Tibial artery (tissue), 4 donors: Measurements from ENCODE around the gene CSH2.
"Not testable (repeated sequence)": the region's sequence is repeated elsewhere in the genome, so short reads cannot be mapped to it uniquely, and the experiment has no call there.

Experiments used
- DNase-seq, 2 donors: peaks; one replicate each; pipeline ENCODE4 v3.0.0-alpha.2; 2019
- H3K27ac ChIP-seq, 2 donors: fragments of 200-600 bp; sonication (generic) in 1 of 2; 1 replicate in 1 of 2; 2 replicates in 1 of 2; pipeline ENCODE4 v1.5.1; 2018 to 2019; ENCODE audit warnings: mild to moderate bottlenecking in 1 of 2
- H3K27me3 ChIP-seq, 2 donors: fragments of 200-600 bp; sonication (generic) in 1 of 2; one replicate each; pipeline versions ENCODE4 v1.5.1 to v1.6.0; 2016 to 2019
- H3K36me3 ChIP-seq, 3 donors: fragments of 200-600 bp; sonication (generic) in 2 of 3; one replicate each; pipeline ENCODE4 v1.5.1; 2016 to 2019; ENCODE audit warnings: mild to moderate bottlenecking in 2 of 3
- H3K4me1 ChIP-seq, 4 donors: fragments of 200-600 bp; sonication (generic) in 2 of 4; 1 replicate in 3 of 4; 2 replicates in 1 of 4; pipeline ENCODE4 v1.5.1; 2016 to 2019
- H3K4me3 ChIP-seq, 2 donors: fragments of 200-600 bp; sonication (generic) in 1 of 2; 1 replicate in 1 of 2; 2 replicates in 1 of 2; pipeline ENCODE4 v1.5.1; 2018 to 2019; ENCODE audit warnings: mild to moderate bottlenecking in 2 of 2
- H3K9me3 ChIP-seq, 3 donors: fragments of 200-600 bp; sonication (generic) in 1 of 3; one replicate each; pipeline ENCODE4 v1.5.1; 2016 to 2019
- CTCF ChIP-seq, 2 experiments: fragments of 200-600 bp in 1 of 2; fragments of 450-650 bp in 1 of 2; IDR thresholded peaks; one replicate each; pipeline ENCODE4 v1.5.1; 2017 to 2019; ENCODE audit warnings: antibody characterized with exemption in 2 of 2, mild to moderate bottlenecking in 1 of 2, moderate library complexity in 1 of 2
- intact Hi-C: fragments of 100-400 bp; cut with DNase I; formaldehyde crosslinking; loops from one replicate; pipeline ENCODE4 v1.15.0; 2023; ENCODE audit warnings: low total_unique reads

CSH2 gene

GRCh38 chr17:63859257-63859656 is 14.2 kb downstream of the CSH2 start:
- DNase-seq, result no peak

GRCh38 chr17:63856425-63856824 is 17.1 kb downstream of the CSH2 start:
- DNase-seq, H3K27ac ChIP-seq, H3K4me3 ChIP-seq, H3K4me1 ChIP-seq, H3K9me3 ChIP-seq, H3K36me3 ChIP-seq, H3K27me3 ChIP-seq, intact Hi-C loops: not testable (repeated sequence)

More at GRCh38 chr17:63859257-63859656, 14.2 kb downstream of the CSH2 start:
- H3K4me3 ChIP-seq, result no peak overlapping the region
- no peak for TF ChIP-seq CTCF (IDR thresholded peaks at IDR 0.05)
- no peak overlapping the region for H3K27ac ChIP-seq
- H3K27me3 ChIP-seq, result no peaks in the 10 kb centered on the region
- H3K9me3 ChIP-seq, result no peaks in the 10 kb centered on the region
- no peaks in the 10 kb centered on the region for H3K36me3 ChIP-seq
- intact Hi-C loops, result no loop called here
- H3K4me1 ChIP-seq, result no peaks in the 10 kb centered on the region

DNA sequence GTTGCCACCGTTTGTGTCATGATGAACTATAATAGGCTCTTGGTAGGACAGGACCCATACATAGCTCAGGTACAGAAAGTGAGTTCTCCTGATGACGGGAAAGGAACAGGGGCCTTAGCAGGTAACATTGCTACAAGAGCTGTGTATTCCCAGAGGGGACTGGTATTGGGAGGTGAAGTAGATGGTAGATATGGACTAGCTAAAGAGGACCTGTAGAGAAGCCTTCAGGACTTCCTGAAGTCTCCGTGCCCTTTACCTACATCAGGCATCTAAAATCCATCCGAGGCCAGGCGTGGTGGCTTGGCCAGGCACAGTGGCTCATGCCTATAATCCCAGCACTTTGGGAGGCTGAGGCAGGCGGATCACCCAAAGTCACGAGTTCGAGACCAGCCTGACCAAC is 18.3 kb downstream of the CSH2 start:
- intact Hi-C loops, result no loop called here
- DNase-seq, result no peak
- no peak overlapping the region for H3K27ac ChIP-seq
- no peak overlapping the region for H3K4me3 ChIP-seq
- H3K36me3 ChIP-seq, result no peaks in the 10 kb centered on the region
- no peaks in the 10 kb centered on the region for H3K9me3 ChIP-seq
- no peak for TF ChIP-seq CTCF (IDR thresholded peaks at IDR 0.05)
- no peaks in the 10 kb centered on the region for H3K27me3 ChIP-seq
- no peaks in the 10 kb centered on the region for H3K4me1 ChIP-seq

GRCh38 chr17:63854709-63855108 is 18.8 kb downstream of the CSH2 start:
- no peaks in the 10 kb centered on the region for H3K27me3 ChIP-seq
- no peaks in the 10 kb centered on the region for H3K4me1 ChIP-seq
- intact Hi-C loops, result no loop called here
- H3K36me3 ChIP-seq, result no peaks in the 10 kb centered on the region
- no peak for TF ChIP-seq CTCF (IDR thresholded peaks at IDR 0.05)
- H3K27ac ChIP-seq, result no peak overlapping the region
- no peak overlapping the region for H3K4me3 ChIP-seq
- no peaks in the 10 kb centered on the region for H3K9me3 ChIP-seq
- DNase-seq, result no peak

- intact Hi-C loops, result no loop called here
- no peak for DNase-seq
- Histone ChIP-seq H3K27me3 (no peaks in the 10 kb centered on the region), H3K27ac (no peak overlapping the region), H3K4me1 (peaks cover 0 to 10% (median 0%) of the 10 kb centered on the region in 4 donors), H3K36me3 (no peaks in the 10 kb centered on the region), H3K9me3 (no peaks in the 10 kb centered on the region), H3K4me3 (no peak overlapping the region)
- no peak for TF ChIP-seq CTCF (IDR thresholded peaks at IDR 0.05)
Observed at GRCh38 chr17:63853260-63853659, 20.2 kb downstream of the CSH2 start.

DNA sequence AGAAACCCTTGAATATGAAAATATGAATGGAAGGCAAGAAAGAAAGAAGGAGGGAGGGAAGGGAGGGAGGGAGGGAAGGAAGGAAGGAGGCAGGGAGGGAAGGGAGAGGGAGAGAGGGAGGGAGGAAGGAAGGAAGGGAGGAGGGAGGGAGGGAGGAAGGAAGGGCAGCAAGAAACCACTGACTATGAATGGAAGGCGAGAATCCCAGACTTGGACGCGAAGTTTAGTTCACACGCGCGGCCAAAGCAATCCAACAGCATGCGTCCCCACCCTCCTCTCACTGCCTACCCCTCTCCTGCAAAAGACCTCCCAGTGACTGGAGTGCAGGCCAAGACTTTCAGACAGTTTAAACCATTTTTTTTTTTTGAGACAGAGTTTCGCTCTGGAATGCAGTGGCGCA is 23.1 kb downstream of the CSH2 start:
- Histone ChIP-seq H3K4me3 (no peak overlapping the region), H3K36me3 (no peaks in the 10 kb centered on the region), H3K27me3 (no peaks in the 10 kb centered on the region), H3K9me3 (no peaks in the 10 kb centered on the region), H3K27ac (no peak overlapping the region), H3K4me1 (peaks cover 0 to 10% (median 0%) of the 10 kb centered on the region in 4 donors)
- intact Hi-C loops, result no loop called here
- TF ChIP-seq CTCF (IDR thresholded peaks at IDR 0.05), result no peak
- DNase-seq, result no peak
